GM12864 (cell line): Measurements from ENCODE around the gene PLXDC1.

Experiments
- DNase-seq: peaks from one replicate; pipeline ENCODE4 v3.0.0-alpha.2; 2011; ENCODE audit warnings: low read depth
- H3K4me3 ChIP-seq: 2 replicates; pipeline ENCODE4 v1.5.1; 2011; ENCODE audit warnings: mild to moderate bottlenecking, low read depth, low read length, control low read depth
- CTCF ChIP-seq: IDR thresholded peaks from 2 replicates; pipeline ENCODE4 v1.5.1; 2011; ENCODE audit warnings: low read depth, mild to moderate bottlenecking, moderate library complexity, low read length, control low read depth, inconsistent platforms; ENCODE audit errors: missing control alignments

PLXDC1 gene

GRCh38 chr17:39151150-39151942 lies at the start of gene PLXDC1:
PLXDC1 (minus strand) TSS chr17:39151637; CDS start chr17:39151437, 200 bp downstream.
- DNase-seq = no peak
- H3K4me3 ChIP-seq = no peak within 1 kb of the TSS
- TF ChIP-seq CTCF = no peak

- peak overlapping the region; percentile 86 for H3K4me3 ChIP-seq
- DNase-seq = no peak
- TF ChIP-seq CTCF = no peak
Observed at GRCh38 chr17:39200957-39201510, 49.6 kb upstream of the PLXDC1 start.

- TF ChIP-seq CTCF = no peak
- peak within 1 kb of the TSS; percentile 86 for H3K4me3 ChIP-seq
- no peak for DNase-seq
Observed at GRCh38 chr17:39200070-39200879, 48.8 kb upstream of the PLXDC1 start, which contains the start of gene RPL19. RPL19 (plus strand) TSS chr17:39200283; CDS start chr17:39200345, 62 bp downstream.

- no peak for TF ChIP-seq CTCF
- H3K4me3 ChIP-seq = peak overlapping the region; percentile 86
- DNase-seq = peak; percentile 93
Observed at GRCh38 chr17:39199820-39200069, 48.3 kb upstream of the PLXDC1 start.

- no peak for TF ChIP-seq CTCF
- DNase-seq = no peak
- no peak overlapping the region for H3K4me3 ChIP-seq
Observed at GRCh38 chr17:39198186-39198566, 46.7 kb upstream of the PLXDC1 start.

- H3K4me3 ChIP-seq = peak within 1 kb of the TSS; percentile 77
- DNase-seq = no peak
- TF ChIP-seq CTCF = no peak
Observed at GRCh38 chr17:39197380-39198185, 46.1 kb upstream of the PLXDC1 start, which contains the start of gene CACNB1. CACNB1 (minus strand) TSS chr17:39197669; CDS start chr17:39197495, 174 bp downstream.
